ENCODE results near the gene PLEKHM1. TPM values are rescaled to one million over a fixed set of nuclear protein-coding genes. Genes with fewer than 3 reads are reported as not detected.

The PLEKHM1 gene
- total and polyA plus RNA-seq, 2 of the 13 experiments (the other 11 are each of a cell fraction or from before 2014, with no cell fraction given): 7.6 to 13.5 TPM

GRCh38 chr17:45428050-45428617, 62.4 kb downstream of the PLEKHM1 start (continued):
- TF ChIP-seq ZNF33B (CRISPR knock-in tag; IDR thresholded peaks at IDR 0.05): no peak
- TF ChIP-seq ZSCAN12 (CRISPR knock-in tag; IDR thresholded peaks at IDR 0.05): no peak
- TF ChIP-seq NKX3-1 (CRISPR knock-in tag; IDR thresholded peaks at IDR 0.05): no peak
- TF ChIP-seq SPEN (CRISPR knock-in tag; IDR thresholded peaks at IDR 0.05; ENCODE audit: low read depth): no peak
- TF ChIP-seq ZNF883 (CRISPR knock-in tag; IDR thresholded peaks at IDR 0.05; ENCODE audit: not compliant biosample characterization): peak; percentile 71
- no peak for TF ChIP-seq ZNF724P (CRISPR knock-in tag; IDR thresholded peaks at IDR 0.05; ENCODE audit: borderline replicate concordance)
- TF ChIP-seq ZNF124 (CRISPR knock-in tag; IDR thresholded peaks at IDR 0.05): no peak
- no peak for TF ChIP-seq GPBP1L1 (CRISPR knock-in tag; IDR thresholded peaks at IDR 0.05)
- TF ChIP-seq ZBTB46 (CRISPR knock-in tag; IDR thresholded peaks at IDR 0.05; ENCODE audit: borderline replicate concordance): no peak
- peak; percentile 46; the same call in 1 of the 2 replicates for TF ChIP-seq TFDP1 (CRISPR knock-in tag; IDR thresholded peaks at IDR 0.05; ENCODE audit: borderline replicate concordance)
- TF ChIP-seq ZNF660 (CRISPR knock-in tag; IDR thresholded peaks at IDR 0.05; ENCODE audit: borderline replicate concordance, low read depth): no peak
- TF ChIP-seq AKNA (CRISPR knock-in tag; IDR thresholded peaks at IDR 0.05; ENCODE audit: borderline replicate concordance): no peak
- no peak; the same call in 1 of the 2 replicates for TF ChIP-seq ZMYM4 (CRISPR knock-in tag; IDR thresholded peaks at IDR 0.05)
- TF ChIP-seq TBX2 (CRISPR knock-in tag; IDR thresholded peaks at IDR 0.05; ENCODE audit: borderline replicate concordance): peak; percentile 60; the same call in 1 of the 2 replicates
- TF ChIP-seq SMARCE1 (IDR thresholded peaks at IDR 0.05; ENCODE audit: borderline replicate concordance): no peak
- TF ChIP-seq XRCC5 (optimal IDR thresholded peaks at IDR 0.05; ENCODE audit: low read length): peak; percentile 85
- peak; percentile 73 for TF ChIP-seq HDAC1 (CRISPR knock-in tag; IDR thresholded peaks at IDR 0.05)
